NCI-H2029 treated with DMSO at 0.1 percent for 48 hours (cell line): ENCODE results near the gene CACNA1C.

Experiments
- DNase-seq: peaks from one replicate; lab custom pipeline; 2025; lab: John Stamatoyannopoulos, UW

Gene CACNA1C

GRCh38 chr12:2282318-2282717 is 229.5 kb downstream of the CACNA1C start:
- DNase-seq = no peak

GRCh38 chr12:2283480-2283879 is 230.7 kb downstream of the CACNA1C start:
- no peak for DNase-seq

GRCh38 chr12:2283916-2284315 is 231.1 kb downstream of the CACNA1C start:
- no peak for DNase-seq

- DNase-seq = no peak
These were observed 231.6 kb downstream of the CACNA1C start for GRCh38 chr12:2284321-2284813.

GRCh38 chr12:2284857-2285256 is 232.1 kb downstream of the CACNA1C start:
- DNase-seq = peak; percentile 70

GRCh38 chr12:2285462-2285861 is 232.7 kb downstream of the CACNA1C start:
- no peak for DNase-seq

- peak; percentile 2 for DNase-seq
These were observed 233.3 kb downstream of the CACNA1C start for GRCh38 chr12:2286047-2286446.

- DNase-seq = no peak
These were observed 233.8 kb downstream of the CACNA1C start for GRCh38 chr12:2286461-2287131.

GRCh38 chr12:2287151-2287550 is 234.4 kb downstream of the CACNA1C start:
- DNase-seq = no peak

- no peak for DNase-seq
These were observed 234.8 kb downstream of the CACNA1C start for GRCh38 chr12:2287589-2287988.

GRCh38 chr12:2288001-2288400 is 235.2 kb downstream of the CACNA1C start:
- DNase-seq = peak; percentile 10

- no peak for DNase-seq
These were observed 235.7 kb downstream of the CACNA1C start for GRCh38 chr12:2288471-2288870.

- no peak for DNase-seq
These were observed 236.1 kb downstream of the CACNA1C start for GRCh38 chr12:2288875-2289274.

- DNase-seq = no peak
These were observed 236.7 kb downstream of the CACNA1C start for GRCh38 chr12:2289525-2289924.

GRCh38 chr12:2290091-2290490 is 237.3 kb downstream of the CACNA1C start:
- no peak for DNase-seq

- no peak for DNase-seq
These were observed 237.8 kb downstream of the CACNA1C start for GRCh38 chr12:2290516-2291065.

GRCh38 chr12:2291182-2291832 is 238.5 kb downstream of the CACNA1C start:
- DNase-seq = peak; percentile 25

GRCh38 chr12:2291947-2292346 is 239.2 kb downstream of the CACNA1C start:
- DNase-seq = no peak

- DNase-seq = no peak
These were observed 239.8 kb downstream of the CACNA1C start for GRCh38 chr12:2292560-2292959.

- no peak for DNase-seq
These were observed 242.1 kb downstream of the CACNA1C start for GRCh38 chr12:2294651-2295475.

- no peak for DNase-seq
These were observed 243.2 kb downstream of the CACNA1C start for GRCh38 chr12:2295941-2296461.

GRCh38 chr12:2297004-2297403 is 244.2 kb downstream of the CACNA1C start:
- no peak for DNase-seq
